Retinal pigment epithelial cell (primary cell): ENCODE data around the gene ZNF423.

ENCODE experiments used
- DNase-seq: peaks from one replicate; pipeline ENCODE4 v3.0.0-alpha.2; 2010; ENCODE audit warnings: low read depth
- H3K4me3 ChIP-seq: 2 replicates; pipeline ENCODE4 v1.5.1; 2011; ENCODE audit warnings: mild to moderate bottlenecking, low read length, control low read depth, moderate library complexity
- TF ChIP-seq, protein P1 (sequence below): conservative IDR thresholded peaks from 2 replicates; pipeline ENCODE4 v1.5.1; 2011; ENCODE audit warnings: low read depth, low read length, control low read depth, inconsistent platforms

The ZNF423 gene

DNA sequence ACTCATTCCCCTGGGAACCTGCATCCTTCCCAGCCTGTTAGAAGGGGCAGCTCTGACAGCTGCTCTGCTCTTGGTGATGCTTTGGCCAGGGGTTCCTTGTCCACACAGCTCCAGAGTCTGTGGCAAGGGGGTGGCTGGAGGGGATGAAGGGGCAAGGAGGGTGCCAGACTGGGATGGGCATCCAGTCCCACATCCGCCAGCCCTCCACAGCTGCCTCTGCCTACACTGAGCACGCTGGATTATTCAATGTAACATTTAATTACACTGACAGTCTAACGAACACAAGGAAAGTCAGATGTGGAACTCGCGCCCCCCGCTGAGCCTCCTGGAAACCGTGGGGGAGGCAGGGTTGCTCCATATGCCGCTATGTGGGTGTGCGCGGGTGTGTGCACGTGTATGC, 381.2 kb downstream of the ZNF423 start:
- TF ChIP-seq, protein P1, sequence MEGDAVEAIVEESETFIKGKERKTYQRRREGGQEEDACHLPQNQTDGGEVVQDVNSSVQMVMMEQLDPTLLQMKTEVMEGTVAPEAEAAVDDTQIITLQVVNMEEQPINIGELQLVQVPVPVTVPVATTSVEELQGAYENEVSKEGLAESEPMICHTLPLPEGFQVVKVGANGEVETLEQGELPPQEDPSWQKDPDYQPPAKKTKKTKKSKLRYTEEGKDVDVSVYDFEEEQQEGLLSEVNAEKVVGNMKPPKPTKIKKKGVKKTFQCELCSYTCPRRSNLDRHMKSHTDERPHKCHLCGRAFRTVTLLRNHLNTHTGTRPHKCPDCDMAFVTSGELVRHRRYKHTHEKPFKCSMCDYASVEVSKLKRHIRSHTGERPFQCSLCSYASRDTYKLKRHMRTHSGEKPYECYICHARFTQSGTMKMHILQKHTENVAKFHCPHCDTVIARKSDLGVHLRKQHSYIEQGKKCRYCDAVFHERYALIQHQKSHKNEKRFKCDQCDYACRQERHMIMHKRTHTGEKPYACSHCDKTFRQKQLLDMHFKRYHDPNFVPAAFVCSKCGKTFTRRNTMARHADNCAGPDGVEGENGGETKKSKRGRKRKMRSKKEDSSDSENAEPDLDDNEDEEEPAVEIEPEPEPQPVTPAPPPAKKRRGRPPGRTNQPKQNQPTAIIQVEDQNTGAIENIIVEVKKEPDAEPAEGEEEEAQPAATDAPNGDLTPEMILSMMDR: no peak
- no peak for DNase-seq
- H3K4me3 ChIP-seq: no peak overlapping the region

DNA sequence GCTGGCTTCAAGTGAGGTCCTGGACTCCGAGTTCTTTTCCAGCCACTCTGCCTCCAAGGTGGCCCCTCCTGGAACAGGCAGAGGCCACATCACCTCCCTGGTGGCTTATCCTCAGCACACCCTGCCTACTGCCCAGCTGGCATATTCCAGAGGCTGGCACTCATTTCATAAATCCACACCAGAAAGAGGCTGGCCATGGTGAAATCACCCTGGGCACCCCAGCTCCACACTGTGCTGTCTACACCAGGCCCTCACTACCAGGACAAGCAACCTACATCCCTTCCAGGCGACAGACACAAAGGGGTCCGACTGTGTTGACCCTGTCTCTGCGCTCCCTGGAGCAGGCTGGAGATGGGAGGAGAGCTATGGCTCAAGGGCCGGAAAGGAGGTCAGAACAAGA, 382.1 kb downstream of the ZNF423 start:
- no peak overlapping the region for H3K4me3 ChIP-seq
- no peak for DNase-seq
- TF ChIP-seq, protein P1: no peak

DNA sequence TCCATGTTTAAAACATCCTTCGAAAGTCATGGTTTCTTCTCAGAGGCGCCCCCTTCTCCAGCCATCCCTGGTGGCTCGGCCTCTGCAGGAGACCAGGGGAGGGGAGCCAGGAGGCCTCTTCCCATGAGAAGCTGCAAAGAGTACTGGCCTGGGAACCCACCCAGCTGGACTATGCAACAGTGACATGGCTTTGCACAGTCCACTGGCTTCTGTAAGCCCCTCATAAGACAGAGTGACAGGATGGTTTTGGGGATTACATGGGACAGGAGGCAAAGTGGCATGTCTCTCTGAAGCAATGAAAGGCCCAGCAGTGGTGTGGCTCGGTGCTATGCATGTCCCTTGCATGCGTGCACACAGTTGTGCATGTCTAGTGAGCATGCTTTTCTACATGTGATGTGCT, 382.8 kb downstream of the ZNF423 start:
- no peak overlapping the region for H3K4me3 ChIP-seq
- TF ChIP-seq, protein P1: no peak
- no peak for DNase-seq

DNA sequence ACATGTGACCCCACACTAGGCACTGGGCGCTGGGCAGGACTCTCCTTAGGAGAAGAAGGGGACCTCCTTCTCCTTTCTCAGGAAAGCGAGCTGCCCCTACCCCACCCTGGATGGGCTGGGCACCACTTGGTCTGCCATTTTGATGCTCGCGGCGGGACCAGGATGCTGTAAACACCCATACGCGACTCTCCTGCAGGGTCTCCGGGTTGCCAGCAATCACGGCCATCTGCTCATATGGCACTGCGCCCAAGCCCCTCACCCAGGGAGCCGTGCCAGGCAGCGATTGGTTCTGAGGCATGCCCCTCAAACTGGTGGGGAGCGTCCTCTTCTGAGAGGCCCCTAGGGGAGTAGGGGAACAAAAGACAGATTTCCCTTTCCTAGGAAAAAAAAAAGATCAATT, 383.3 kb downstream of the ZNF423 start:
- H3K4me3 ChIP-seq: no peak overlapping the region
- TF ChIP-seq, protein P1: no peak
- no peak for DNase-seq

DNA sequence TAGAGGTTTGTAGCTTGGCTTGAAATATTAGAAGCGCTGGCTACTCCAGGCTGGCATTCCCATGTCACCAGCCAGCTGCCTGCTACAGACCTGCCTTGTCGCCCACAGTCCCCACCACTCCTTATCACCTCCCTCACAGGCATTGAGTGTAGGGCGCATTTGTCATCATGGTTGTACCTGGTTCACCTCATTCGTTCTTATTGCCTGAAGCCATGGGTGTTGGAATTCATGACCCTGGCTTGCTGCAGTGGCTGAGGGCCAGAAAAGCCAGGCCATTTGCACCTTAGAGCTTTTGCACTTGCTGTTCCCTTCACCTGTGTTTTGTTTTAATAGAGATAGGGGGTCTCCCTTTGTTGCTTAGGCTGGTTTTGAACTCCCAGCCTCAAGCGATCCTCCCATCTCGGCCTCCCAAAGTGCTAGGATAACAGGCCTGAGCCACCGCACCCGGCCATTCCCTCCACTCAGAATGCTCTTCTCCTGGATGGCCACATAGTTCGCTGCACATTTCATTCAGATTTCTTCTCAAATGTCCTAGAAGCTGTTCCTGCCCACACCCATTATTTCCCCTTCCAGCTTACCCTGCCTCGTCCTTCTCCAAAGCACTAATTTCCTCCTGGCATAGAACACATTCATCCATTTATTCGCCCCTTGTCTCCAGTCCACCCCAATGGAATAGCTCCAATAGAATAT, 384.7 kb downstream of the ZNF423 start:
- DNase-seq: no peak
- TF ChIP-seq, protein P1: no peak
- H3K4me3 ChIP-seq: no peak overlapping the region

DNA sequence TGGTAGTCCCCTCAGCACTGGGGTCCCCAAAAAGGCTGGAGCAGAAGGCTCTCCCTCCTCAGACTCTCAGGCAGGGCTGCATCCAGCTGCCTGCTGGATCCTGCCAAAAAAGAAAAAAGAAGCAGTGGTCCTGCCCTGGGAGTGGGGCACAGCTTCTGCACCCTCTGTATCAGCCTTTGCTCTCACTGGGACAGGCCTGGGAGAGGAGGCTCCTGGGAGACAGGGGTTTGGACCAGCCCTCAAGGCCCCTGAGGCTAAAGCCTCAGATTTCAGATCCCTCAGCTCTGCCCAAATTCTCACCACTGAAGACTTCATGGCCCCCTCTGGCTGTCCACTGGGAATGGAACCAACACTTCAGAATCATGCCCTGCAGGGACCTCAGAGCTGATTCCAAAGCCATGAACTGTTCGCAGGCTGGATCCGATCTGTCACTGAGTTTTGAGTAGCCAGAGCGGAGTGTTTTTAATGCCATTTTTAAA, 385.4 kb downstream of the ZNF423 start:
- TF ChIP-seq, protein P1: no peak
- H3K4me3 ChIP-seq: no peak overlapping the region
- DNase-seq: no peak

DNA sequence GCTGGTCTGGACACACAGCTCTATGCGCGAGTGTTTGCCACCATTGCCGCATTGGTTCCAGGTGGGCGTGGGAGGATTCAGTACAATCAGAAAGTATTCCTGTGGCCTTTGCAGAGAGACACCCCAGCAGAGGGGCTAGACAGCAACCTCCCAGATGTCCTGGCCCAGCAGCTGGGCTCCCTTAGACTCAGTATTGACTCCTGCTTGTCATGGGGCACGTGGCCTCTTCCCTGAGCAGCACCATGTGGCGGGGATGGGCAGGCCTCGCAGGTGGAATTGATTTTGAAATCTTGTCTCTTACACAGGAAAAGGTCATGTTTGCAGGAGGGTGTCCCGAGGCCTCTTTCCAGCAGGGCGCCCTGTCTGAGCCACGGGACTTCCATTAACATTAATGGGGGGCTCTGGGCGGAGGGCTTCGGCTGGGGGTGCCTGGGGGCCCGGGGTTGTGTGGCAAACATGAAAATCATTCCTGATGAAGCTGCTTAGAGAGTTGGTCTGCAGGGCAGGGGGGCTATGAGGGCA, 385.9 kb downstream of the ZNF423 start:
- TF ChIP-seq, protein P1: no peak
- H3K4me3 ChIP-seq: no peak overlapping the region
- no peak for DNase-seq
